Fibroblast of lung (primary cell): ENCODE results near the gene CHST15. TPM values are rescaled to one million over a fixed set of nuclear protein-coding genes. Genes with fewer than 3 reads are reported as not detected.
A peak's percentile ranks its signal among the peaks of the same experiment; 100 is the strongest.

Experiments used
- DNase-seq, 2 donors: peaks; one replicate each; pipeline versions ENCODE4 v3.0.0 to v3.0.0-alpha.2; 2010; ENCODE audit warnings: low read depth in 2 of 2
- H2AFZ ChIP-seq: 2 replicates; pipeline ENCODE4 v1.5.1; 2012; ENCODE audit warnings: low read length, control low read depth, inconsistent platforms
- H3K27ac ChIP-seq: 2 replicates; pipeline ENCODE4 v1.5.1; 2011; ENCODE audit warnings: low read length, control low read depth; ENCODE audit not compliant: insufficient read depth
- H3K27me3 ChIP-seq: 2 replicates; pipeline ENCODE4 v1.5.1; 2011; ENCODE audit warnings: mild to moderate bottlenecking, low read length; ENCODE audit not compliant: control insufficient read depth, insufficient read depth
- H3K36me3 ChIP-seq: 2 replicates; pipeline ENCODE4 v1.5.1; 2011; ENCODE audit warnings: low read length; ENCODE audit not compliant: control insufficient read depth, insufficient read depth
- H3K4me1 ChIP-seq: 2 replicates; pipeline ENCODE4 v1.5.1; 2011; ENCODE audit warnings: low read length; ENCODE audit not compliant: control insufficient read depth, insufficient read depth; ENCODE audit errors: extremely low read depth
- H3K4me2 ChIP-seq: 2 replicates; pipeline ENCODE4 v1.5.1; 2011; ENCODE audit warnings: low read length, control low read depth; ENCODE audit not compliant: insufficient read depth; ENCODE audit errors: extremely low read depth
- H3K4me3 ChIP-seq, 4 experiments: fragments of 200-600 bp in 1 of 4; sonication (generic) in 1 of 4; replicated peaks in 1 of 4; 2 replicates each; pipeline ENCODE4 v1.5.1; 2011 to 2016; ENCODE audit warnings: low read length in 4 of 4, low read depth in 3 of 4, mild to moderate bottlenecking in 3 of 4, control low read depth in 2 of 4, inconsistent platforms in 1 of 4, mixed read lengths in 1 of 4; ENCODE audit not compliant: insufficient read depth in 1 of 4; ENCODE audit errors: control extremely low read depth in 1 of 4
- H3K79me2 ChIP-seq: 2 replicates; pipeline ENCODE4 v1.5.1; 2012; ENCODE audit warnings: mild to moderate bottlenecking, low read length, inconsistent platforms; ENCODE audit not compliant: control insufficient read depth, insufficient read depth
- H3K9ac ChIP-seq: 2 replicates; pipeline ENCODE4 v1.5.1; 2011; ENCODE audit warnings: mild to moderate bottlenecking, low read length, control low read depth; ENCODE audit not compliant: insufficient read depth
- H3K9me3 ChIP-seq: 2 replicates; pipeline ENCODE4 v1.5.1; 2012; ENCODE audit warnings: low read depth, low read length; ENCODE audit not compliant: control insufficient read depth, insufficient read depth
- H4K20me1 ChIP-seq: 2 replicates; pipeline ENCODE4 v1.5.1; 2011; ENCODE audit warnings: low read length; ENCODE audit not compliant: control insufficient read depth, insufficient read depth; ENCODE audit errors: extremely low read depth
- CTCF ChIP-seq, 2 donors: IDR thresholded peaks in 1 of 2; conservative IDR thresholded peaks in 1 of 2; 1 replicate in 1 of 2; 2 replicates in 1 of 2; pipeline ENCODE4 v1.5.1; 2011 to 2012; ENCODE audit warnings: low read length in 2 of 2, control low read depth in 1 of 2, inconsistent platforms in 1 of 2, low read depth in 1 of 2, mild to moderate bottlenecking in 1 of 2
- EZH2 ChIP-seq: IDR thresholded peaks from 2 replicates; pipeline ENCODE4 v1.5.1; 2012; ENCODE audit warnings: low read length, control low read depth, mild to moderate bottlenecking; ENCODE audit errors: missing control alignments
- polyA plus RNA-seq, 2 donors: library from polyadenylated mRNA; depleted of rRNA in 1 of 2; stranded (reverse) in 1 of 2; unstranded in 1 of 2; fragments of >200 nt; gene quantifications; 2 replicates each; pipeline ENCODE4 v1.2.1, GENCODE V29; 2011 to 2012; ENCODE audit warnings: missing spikeins in 1 of 2
- total RNA-seq: library from RNA; depleted of rRNA; stranded (reverse); fragments of >200 nt; gene quantifications from 2 replicates; pipeline ENCODE4 v1.2.1, GENCODE V29; 2014

CHST15 gene
- total and polyA plus RNA-seq, 2 donors (not counting 1 experiment from before 2014, with no cell fraction given): 5.0 to 7.9 TPM

- H3K4me2 ChIP-seq: peak overlapping the region; percentile 94
- peaks cover 12% of the 10 kb centered on the region for H3K4me1 ChIP-seq
- H3K79me2 ChIP-seq: no peaks in the 10 kb centered on the region
- TF ChIP-seq CTCF (conservative IDR thresholded peaks at IDR 0.05 in 1 of 2, IDR thresholded peaks at IDR 0.05 in 1 of 2; ENCODE audit: low read depth in 1 of 2, low read length in 2 of 2): no peak
- TF ChIP-seq EZH2: no peak
- no peaks in the 10 kb centered on the region for H3K36me3 ChIP-seq
- H3K9me3 ChIP-seq: no peaks in the 10 kb centered on the region
- H2AFZ ChIP-seq: no peak overlapping the region
- H4K20me1 ChIP-seq: no peaks in the 10 kb centered on the region
- no peak overlapping the region for H3K9ac ChIP-seq
- peak overlapping the region; percentile 86 for H3K27ac ChIP-seq
- no peak for DNase-seq
- H3K4me3 ChIP-seq: no peak overlapping the region
- peaks cover 9% of the 10 kb centered on the region for H3K27me3 ChIP-seq
Observed at GRCh38 chr10:123996302-123996701, 97.1 kb downstream of the CHST15 start.

- Histone ChIP-seq H3K4me3 (peak overlapping the region in 3 of 4 experiments; percentile 27 to 39 (median 32)), H2AFZ (peak overlapping the region; percentile 46), H3K9me3 (no peaks in the 10 kb centered on the region), H3K79me2 (no peaks in the 10 kb centered on the region), H4K20me1 (no peaks in the 10 kb centered on the region), H3K27me3 (peaks cover 11% of the 10 kb centered on the region), H3K9ac (no peak overlapping the region), H3K4me2 (peak overlapping the region; percentile 94), H3K27ac (peak overlapping the region; percentile 86), H3K4me1 (peaks cover 12% of the 10 kb centered on the region), H3K36me3 (no peaks in the 10 kb centered on the region)
- peak; percentile 93 to 96 for DNase-seq
- TF ChIP-seq CTCF (conservative IDR thresholded peaks at IDR 0.05 in 1 of 2, IDR thresholded peaks at IDR 0.05 in 1 of 2; ENCODE audit: low read depth in 1 of 2, low read length in 2 of 2) (peak; percentile 15 to 49), EZH2 (no peak)
Observed at GRCh38 chr10:123995461-123996131, 97.8 kb downstream of the CHST15 start.

GRCh38 chr10:123995082-123995460 is 98.3 kb downstream of the CHST15 start:
- Histone ChIP-seq H3K9me3 (no peaks in the 10 kb centered on the region), H3K4me3 (peak overlapping the region; percentile 21 to 39 (median 30)), H3K27ac (peak overlapping the region; percentile 86), H2AFZ (peak overlapping the region; percentile 32), H3K9ac (no peak overlapping the region), H3K27me3 (peaks cover 11% of the 10 kb centered on the region), H4K20me1 (no peaks in the 10 kb centered on the region), H3K79me2 (no peaks in the 10 kb centered on the region), H3K4me2 (peak overlapping the region; percentile 94), H3K36me3 (no peaks in the 10 kb centered on the region), H3K4me1 (peaks cover 12% of the 10 kb centered on the region)
- no peak for DNase-seq
- no peak for TF ChIP-seq EZH2
- no peak for TF ChIP-seq CTCF (conservative IDR thresholded peaks at IDR 0.05 in 1 of 2, IDR thresholded peaks at IDR 0.05 in 1 of 2; ENCODE audit: low read depth in 1 of 2, low read length in 2 of 2)
